IMR-90 (cell line): ENCODE results near the gene NTF3.

Source experiments
- CHD1 ChIP-seq: IDR thresholded peaks from 2 replicates; pipeline ENCODE4 v1.6.1; 2012; ENCODE audit warnings: low read depth, low read length, improper control_type of control experiment
- POLR2A ChIP-seq: IDR thresholded peaks from 2 replicates; pipeline ENCODE4 v1.6.1; 2012; ENCODE audit warnings: mild to moderate bottlenecking, low read depth, low read length
- RAD21 ChIP-seq: IDR thresholded peaks from 2 replicates; pipeline ENCODE4 v1.6.1; 2012; ENCODE audit warnings: low read length, improper control_type of control experiment
- SMC3 ChIP-seq: fragments of 150-350 bp; IDR thresholded peaks from 2 replicates; pipeline ENCODE4 v1.6.1; 2016; ENCODE audit warnings: low read depth, mild to moderate bottlenecking, antibody characterized with exemption, low read length, moderate library complexity
- TF ChIP-seq, protein P1 (sequence below): conservative IDR thresholded peaks from 2 replicates; pipeline ENCODE4 v1.5.1; 2012; ENCODE audit warnings: mild to moderate bottlenecking, low read depth, low read length, improper control_type of control experiment

DNA sequence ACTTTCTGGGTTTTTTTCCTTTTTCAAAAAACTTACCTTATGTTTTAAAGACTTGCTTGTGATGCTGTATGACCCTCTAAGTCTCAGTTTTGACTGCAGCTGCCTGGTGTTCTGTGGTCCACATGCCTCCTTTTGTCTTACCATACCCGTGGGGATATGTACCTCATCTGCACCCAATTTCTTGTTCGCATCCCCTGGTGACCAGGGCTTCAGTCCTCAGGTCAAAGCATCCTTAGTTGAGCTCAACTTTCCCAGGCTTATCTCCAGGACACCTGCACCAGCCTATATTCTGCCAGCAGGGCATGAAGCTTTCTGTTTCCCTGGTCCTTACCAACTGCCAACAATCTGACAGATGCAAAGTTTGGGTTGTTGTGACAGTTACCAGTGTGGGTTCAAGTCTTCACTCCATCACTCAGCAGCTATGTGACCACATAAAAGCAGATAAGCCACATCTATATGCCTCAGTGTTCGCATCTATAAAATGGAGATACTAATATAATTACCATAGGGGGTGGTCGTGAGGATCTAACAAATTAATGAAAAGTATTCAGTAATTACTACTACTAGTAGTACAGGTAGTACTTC, 94.0 kb downstream of the NTF3 start:
- TF ChIP-seq, protein P1, sequence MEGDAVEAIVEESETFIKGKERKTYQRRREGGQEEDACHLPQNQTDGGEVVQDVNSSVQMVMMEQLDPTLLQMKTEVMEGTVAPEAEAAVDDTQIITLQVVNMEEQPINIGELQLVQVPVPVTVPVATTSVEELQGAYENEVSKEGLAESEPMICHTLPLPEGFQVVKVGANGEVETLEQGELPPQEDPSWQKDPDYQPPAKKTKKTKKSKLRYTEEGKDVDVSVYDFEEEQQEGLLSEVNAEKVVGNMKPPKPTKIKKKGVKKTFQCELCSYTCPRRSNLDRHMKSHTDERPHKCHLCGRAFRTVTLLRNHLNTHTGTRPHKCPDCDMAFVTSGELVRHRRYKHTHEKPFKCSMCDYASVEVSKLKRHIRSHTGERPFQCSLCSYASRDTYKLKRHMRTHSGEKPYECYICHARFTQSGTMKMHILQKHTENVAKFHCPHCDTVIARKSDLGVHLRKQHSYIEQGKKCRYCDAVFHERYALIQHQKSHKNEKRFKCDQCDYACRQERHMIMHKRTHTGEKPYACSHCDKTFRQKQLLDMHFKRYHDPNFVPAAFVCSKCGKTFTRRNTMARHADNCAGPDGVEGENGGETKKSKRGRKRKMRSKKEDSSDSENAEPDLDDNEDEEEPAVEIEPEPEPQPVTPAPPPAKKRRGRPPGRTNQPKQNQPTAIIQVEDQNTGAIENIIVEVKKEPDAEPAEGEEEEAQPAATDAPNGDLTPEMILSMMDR = no peak
- no peak for TF ChIP-seq CHD1
- no peak for TF ChIP-seq SMC3
- no peak for TF ChIP-seq POLR2A
- TF ChIP-seq RAD21 = no peak
